ENCODE data around the gene FLAD1.
"Not testable (repeated sequence)": the region's sequence is repeated elsewhere in the genome, so short reads cannot be mapped to it uniquely, and the experiment has no call there.

Gene FLAD1

DNA sequence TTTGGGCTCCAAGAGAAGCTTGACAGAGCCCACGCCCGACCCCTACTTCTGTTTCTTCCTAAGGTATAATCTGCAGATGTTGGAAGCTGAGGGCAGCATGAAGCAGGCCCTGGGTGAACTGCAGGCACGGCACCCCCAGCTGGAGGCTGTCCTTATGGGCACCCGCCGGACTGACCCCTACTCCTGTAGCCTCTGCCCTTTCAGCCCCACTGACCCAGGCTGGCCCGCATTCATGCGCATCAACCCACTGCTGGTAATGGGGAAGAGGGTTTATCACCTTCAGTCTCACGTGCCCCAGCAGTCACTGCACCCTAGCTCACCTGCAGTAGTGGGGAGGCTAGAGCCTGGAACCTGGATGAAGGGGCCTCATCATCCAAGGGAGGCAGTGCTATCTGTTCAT, 7.1 kb downstream of the FLAD1 start:
- no peak for DNase-seq (ENCODE audit: low spot score)

DNA sequence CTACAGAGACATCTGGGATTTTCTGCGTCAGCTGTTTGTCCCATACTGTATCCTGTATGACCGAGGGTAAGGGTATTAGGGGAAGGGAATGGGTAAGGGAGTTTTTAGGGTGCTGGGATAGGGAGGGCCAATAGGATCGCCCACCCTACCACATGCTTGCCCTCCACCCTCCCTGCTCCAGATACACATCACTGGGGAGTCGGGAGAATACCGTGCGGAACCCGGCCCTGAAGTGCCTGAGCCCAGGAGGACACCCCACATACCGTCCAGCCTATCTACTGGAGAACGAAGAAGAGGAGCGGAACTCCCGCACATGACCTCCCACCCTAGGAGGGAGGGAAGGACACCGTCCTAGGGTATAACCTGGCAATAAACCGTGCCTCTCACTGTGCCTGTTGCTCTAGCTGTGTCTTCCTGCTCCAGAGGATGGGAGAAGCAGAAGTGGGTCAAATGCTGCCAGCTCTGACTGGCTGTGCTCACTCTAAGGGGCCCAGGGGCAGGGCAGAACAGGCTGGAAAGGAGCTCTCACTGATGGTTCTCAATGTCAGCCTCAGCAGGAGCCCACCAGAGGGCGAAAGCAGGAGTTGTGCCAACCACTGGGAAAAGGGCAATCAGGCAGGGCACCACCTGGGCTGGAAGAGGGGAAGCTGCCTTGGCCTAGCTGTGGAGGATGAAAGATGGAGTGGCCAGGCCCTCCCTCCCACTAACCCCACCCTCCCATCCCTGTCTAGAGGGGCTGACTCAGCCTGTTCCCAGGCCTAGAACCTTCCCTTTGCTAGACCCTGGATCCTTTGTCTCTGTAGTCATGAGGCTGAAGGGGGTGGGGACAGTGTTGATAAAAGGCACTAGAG, 9.8 kb downstream of the FLAD1 start:
- DNase-seq (ENCODE audit: low spot score) = no peak

DNA sequence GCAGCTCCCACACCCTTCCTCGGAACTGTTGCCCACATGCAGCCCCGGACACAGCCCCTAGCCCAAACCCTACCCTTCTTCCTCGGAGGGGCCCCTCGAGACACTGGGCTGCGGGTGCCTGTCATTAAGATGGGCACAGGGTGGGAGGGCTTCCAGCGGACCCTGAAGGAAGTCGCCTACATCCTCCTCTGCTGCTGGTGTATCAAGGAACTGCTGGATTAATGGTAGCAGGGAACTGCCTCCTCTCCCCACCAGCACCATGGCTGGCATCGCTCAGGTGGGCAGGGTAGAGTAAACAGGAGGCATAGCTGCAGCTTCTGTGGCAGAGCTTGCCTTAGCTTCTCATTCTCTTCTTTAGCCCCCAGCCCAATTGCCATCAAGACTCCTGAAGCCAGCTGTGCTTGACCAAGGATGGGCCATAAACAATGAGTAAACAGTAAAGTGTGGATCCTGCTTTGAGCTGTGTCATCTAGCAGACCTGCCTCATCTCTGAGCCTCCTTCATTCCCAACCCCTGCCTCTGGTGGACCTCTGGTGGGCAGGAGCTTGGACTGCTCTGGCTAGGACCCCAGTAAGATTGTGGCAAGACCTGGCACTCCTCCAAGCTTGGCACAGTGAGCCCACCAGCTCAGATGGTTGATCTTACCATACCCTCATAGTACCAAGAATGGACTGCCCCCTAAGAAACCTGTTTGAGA, 10.6 kb downstream of the FLAD1 start, which contains the start of gene LENEP:
LENEP (plus strand) TSS at position 15 of the 697 bp plus-strand sequence; CDS start at position 37, 22 bp downstream.
- DNase-seq (ENCODE audit: low spot score) = no peak

DNA sequence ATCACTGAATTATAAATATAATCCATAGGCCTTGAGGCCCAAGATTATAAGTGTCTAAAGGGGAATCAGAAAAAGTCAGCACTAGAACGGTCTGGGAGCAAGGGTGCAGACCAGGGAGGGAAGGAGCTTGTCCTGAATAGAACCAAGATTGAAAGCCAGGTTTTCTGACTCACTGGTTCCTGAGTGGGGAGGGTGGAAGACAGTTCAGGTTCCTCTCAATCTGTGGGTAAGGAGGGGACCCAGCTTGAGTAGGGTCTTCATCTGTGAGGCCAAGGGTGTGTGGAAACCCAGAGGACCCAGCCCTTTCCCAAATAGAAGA, 11.1 kb downstream of the FLAD1 start:
- no peak for DNase-seq (ENCODE audit: low spot score)

DNA sequence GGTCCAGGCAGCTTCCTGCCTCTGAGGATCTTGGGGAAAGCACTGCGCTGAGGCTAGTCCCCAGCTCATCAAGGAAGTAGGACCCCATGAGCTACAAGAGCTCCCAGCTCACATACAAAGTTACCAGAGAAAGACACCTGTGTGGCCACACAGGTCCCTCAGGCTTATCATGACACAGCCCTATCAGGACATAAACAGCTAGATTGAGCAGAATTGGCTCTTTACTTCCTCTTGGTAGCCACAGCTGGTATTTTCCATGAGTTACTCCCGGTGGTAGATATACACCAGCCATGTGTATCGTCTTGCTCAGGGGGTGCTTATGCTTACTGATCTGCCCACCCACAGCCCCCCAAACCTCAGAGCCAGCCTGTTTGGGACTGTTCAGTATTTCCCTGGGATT, 11.4 kb downstream of the FLAD1 start:
- DNase-seq (ENCODE audit: low spot score) = no peak

DNA sequence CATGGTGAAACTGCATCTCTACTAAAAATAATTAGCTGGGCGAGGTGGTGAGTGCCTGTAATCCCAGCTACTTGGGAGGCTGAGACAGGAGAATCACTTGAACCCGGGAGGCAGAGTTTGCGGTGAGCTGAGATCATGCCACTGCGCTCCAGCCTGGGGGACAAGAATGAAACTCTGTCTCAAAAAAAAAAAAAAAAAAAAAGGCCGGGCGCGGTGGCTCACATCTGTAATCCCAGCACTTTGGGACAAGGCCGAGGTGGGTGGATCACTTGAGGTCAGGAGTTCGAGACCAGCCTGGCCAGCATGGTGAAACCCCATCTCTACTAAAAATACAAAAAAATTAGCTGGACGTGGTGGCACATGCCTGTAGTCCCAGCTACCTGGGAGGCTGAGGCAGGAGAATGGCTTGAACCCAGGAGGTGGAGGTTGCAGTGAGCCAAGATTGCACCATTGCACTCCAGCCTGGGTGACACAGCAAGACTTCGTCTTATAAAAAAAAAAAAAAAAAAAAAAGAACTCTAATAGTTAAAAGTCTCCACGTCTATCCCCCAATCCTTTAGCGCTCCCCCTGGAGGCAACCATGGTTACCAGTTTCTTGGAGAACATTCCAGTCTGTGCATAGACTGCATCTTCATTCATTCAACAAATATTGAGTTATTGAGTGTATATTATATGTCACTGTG, 12.3 kb downstream of the FLAD1 start:
- not testable (repeated sequence) for DNase-seq (ENCODE audit: low spot score)

DNA sequence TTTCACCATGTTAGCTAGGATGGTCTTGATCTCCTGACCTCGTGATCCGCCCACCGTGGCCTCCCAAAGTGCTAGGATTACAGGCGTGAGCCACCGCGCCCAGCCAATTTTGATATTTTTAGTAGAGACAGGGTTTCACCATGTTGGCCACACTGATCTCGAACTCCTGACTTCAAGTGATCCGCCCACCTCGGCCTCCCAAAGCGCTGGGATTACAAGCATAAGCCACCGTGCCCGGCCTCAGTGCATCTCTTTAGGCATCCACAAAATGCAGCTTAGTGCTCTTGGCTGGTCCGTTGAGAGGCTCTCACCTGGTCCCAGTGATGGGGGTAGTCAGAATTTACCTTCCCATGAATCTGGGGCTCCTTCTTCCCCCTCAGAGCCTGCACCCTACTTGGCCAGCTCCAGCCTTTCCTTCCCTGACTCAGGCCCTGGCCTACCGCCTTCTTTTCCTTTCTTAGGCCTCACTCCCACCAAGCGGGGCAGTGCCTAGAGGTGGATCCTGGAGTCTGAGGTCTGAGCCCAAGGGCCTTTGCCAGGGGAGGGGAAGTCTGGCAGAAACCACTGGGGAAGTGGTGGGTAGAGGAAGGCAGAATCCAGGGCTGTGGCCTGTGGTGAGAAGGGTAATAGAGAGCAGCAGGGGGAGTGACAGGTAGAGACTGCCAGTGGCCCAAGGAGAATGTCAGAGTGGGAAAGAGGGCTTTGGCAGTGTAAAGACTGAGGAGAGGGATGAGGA, 14.0 kb downstream of the FLAD1 start:
- no peak for DNase-seq (ENCODE audit: low spot score)

DNA sequence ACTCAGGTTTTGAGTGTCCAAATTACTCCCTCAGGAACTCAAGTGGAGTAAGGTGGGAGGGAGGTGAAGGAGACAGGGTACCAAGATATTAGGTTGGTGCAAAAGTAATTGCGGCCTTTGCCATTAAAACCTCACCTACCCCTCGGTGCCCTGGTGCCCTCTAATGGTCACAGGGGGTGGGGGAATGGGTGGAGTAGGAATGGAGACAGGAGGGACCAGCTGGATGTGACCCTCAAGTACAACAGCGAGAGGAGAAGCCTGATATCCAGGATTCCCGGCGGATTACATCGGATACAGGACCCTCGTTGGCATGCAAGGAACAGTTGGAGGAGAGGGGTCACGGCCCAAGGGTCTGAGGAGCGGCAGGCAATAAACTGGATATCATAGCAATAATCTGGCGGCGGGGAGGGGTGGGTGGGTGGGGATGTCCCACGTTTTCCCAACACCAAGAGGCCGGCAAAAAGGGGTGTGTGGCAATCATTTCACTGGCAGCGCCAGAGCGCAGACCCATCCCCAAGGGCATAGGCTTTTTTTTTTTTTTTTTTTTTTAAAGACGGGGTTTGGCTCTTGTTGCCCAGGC, 15.1 kb downstream of the FLAD1 start:
- DNase-seq (ENCODE audit: low spot score) = no peak

DNA sequence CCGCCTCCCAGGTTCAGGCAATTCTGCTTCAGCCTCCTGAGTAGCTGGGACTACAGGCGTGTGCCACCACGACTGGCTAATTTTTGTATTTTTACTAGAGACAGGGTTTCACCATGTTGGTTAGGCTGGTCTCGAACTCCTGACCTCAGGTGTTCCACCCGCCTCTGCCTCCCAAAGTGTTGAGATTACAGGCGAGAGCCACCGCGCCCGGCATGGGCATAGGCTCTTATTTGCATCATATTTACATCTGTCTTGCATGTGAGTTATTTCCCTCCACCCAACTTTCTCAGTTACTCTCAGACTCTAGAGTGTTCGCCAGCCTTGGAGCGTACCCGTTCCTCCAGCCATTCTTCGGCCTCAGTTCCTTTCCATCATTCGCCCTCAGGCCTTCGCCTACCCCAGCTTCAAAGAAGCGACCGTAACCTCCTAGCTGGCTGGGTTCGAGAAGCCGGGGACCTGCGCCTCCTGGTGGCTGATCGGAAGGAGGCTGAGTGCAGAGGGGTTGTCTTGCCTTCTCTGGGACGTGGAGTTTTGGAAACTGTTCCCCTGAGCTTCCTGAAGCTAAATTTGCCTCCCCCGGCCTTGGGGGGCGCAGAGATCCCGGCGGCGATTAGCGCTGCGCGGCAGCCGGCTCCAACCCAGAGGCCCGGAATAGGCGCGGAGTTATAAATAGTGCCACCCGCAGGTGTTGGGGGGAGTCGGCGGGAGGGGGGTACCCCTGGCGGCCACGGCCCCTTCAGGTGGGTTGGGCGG, 15.8 kb downstream of the FLAD1 start:
- DNase-seq (ENCODE audit: low spot score) = peak; percentile 83

DNA sequence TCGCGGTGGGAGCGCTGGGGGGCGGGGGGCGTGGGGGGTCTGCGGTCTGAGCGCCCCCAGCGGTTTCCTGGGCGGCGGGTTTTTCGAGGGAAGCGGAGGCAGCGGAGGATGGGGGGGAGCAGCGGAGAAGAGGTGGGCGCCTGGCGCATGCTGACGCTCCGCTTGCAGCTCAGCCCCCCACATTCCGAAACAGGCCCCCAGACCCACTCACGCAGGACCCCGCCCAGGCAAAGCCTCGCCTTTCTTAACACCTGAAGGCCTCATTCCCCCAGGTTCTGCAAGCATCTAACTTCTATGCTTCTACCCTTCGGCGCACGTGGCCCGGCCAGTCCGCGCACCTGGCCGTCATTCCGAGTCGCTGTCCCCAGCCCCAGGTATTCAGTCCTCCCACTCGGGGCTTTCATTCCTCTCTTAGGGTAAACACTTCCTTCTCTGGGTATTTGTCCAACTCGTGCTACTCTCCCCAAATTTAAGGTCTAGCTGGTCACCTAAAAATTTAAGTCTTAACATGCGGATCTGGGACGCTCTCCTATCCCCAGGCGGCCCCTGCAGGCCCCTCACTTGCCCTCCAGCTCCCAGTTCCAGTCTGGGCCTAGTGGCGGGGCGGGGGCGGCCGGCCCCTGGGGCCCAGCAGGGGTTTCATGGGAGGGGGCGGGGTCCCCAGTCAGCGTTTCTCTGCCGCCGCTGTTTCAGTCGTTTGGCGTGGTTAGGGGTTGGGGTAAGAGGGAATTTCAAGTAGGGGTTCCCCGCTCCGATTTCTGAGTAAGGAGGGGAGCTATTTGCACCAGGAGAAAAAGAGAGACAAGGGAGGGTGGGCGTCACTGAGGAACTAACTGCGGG, 16.6 kb downstream of the FLAD1 start:
- DNase-seq (ENCODE audit: low spot score) = peak; percentile 79

DNA sequence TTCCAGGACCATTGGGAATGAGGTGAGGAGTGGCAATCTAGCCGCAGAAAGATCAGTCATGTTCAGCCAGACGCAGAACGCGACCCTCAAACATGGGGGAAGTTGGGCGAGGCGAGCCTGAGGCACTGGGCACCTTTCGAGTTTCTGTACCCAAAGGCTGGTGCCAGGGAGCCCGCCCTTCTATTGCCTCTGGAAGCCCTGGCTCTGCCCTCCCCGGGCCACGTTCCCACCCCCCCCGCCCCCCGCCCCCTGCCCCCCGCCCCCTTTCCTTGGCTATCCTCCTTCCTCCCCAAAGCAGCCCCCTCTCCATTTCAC, 17.2 kb downstream of the FLAD1 start:
- DNase-seq (ENCODE audit: low spot score) = peak; percentile 54

DNA sequence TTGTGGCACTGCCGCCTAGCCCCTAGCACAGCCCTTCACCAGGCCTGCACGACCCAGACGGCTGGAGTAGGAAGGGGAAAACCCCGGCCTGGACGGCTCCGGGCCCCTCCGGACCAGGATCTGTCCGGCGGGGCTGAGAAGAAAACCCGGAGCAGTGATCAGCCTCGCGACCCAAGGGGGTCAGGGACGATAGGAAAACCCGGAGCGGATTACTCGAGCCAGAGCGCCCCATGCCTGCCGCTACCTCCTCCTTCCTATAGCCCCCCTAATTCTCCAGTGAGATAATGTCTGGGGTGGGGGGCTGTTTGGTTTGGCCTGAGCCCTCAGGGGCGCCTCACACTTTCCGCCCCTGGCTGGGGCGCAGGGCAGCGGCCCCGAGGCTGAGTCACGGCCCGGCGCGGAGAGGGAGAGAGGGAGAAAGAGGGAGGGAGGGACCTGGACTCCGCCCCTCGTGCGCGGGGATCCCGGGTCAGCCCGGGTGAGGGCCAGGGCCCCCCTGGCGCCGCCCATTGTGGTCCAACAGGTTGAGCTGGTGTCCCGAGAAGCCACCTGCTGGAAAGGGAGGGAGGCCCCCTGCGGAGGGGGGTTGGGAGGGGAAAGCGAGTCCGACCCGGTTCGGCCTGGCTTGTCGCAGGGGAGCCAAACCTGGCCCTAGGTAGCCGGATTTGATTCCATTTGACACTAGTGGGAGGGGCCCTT, 17.7 kb downstream of the FLAD1 start:
- DNase-seq (ENCODE audit: low spot score) = peak; percentile 97

DNA sequence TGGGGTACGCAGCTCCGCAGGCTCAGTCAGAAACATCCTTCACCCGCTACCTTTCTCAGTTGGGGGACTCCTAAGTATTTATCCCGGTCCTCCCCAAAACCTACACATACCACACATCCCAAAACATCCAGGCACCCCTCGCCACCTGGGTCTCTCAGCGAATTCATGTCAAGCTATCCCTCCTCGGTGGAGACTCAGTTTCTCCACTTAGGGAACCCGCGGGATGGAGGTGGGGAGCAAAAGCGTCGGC, 18.2 kb downstream of the FLAD1 start:
- DNase-seq (ENCODE audit: low spot score) = peak; percentile 50

DNA sequence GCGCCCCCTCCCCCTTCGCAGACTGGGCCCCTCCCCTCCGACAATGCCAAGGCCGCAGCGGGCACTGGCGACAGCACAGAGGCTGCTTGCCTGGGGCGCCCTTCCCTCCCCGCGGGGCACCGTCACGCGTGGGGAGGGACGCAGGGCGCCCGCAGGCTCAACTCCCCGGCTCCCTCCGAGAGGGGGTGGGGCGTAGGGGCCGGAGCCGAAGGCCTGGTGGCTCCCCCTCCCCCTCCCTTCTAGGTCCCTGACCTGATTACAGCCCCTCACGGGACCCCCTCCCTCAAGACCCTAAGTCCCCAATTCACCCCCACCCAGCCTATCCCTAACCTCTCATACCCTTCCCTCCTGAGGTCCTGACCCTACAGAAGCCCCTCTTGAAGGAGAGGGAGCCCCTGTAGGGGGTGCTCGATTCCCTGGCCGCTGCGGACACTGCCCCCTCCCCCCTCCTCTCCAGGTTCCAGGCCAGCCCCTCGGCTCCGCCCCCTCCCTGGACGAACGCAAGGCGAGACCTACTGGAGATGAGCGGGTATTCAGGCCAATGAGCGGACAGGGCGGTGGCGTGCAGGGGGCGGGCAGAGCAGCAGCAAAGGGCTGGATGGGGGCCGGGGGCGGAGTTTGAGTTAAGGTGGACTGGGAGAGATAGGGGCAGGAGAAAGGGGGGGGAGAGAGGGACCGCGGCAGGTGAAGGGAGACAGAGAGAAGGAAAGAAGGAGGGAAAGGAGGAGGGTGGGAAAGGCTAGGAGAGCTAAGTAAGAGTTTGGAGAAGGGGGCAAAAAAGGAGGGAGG, 18.7 kb downstream of the FLAD1 start:
- DNase-seq (ENCODE audit: low spot score) = peak; percentile 99

DNA sequence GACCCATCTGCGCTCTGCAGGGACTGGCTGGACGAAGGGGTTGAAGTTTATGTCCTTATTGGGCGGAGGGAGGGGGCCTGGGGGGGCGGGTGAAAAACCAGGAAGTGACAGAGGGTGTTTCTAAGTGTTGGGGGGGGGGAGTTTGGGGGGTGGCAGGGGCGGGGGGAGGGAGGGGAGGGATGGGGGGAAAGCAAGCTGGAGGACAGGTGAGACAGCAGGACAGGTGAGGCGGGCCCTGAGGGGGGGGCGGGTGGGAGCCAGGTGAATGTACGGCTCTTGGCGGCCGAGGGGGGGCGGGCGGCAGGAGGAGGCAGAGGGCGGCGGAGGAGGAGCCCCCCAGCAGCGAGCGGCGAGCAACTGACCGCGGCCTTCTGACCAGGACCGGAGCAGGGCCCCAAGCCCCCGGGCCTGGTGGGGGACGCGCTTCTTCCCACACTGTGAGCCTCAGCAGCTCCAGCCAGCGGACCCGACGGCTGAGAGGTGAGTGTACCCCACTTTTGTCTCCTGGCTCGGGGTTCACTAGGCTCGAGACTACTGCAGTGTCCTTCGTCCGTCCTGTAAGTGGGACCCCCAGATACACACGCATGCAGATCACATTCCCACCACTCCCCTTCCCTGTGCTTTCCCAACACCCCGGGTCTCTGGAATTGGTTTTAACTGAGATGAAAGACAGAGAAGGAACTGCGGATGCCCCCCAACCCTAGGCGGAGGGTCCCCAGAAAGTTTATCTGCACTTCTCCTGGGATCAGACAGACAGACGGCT, 19.5 kb downstream of the FLAD1 start, which contains the start of gene ZBTB7B:
ZBTB7B (plus strand) TSS at position 339 of the 763 bp plus-strand sequence. CDS start 11,859 bp downstream, outside the sequence.
- peak; percentile 71 for DNase-seq (ENCODE audit: low spot score)

DNA sequence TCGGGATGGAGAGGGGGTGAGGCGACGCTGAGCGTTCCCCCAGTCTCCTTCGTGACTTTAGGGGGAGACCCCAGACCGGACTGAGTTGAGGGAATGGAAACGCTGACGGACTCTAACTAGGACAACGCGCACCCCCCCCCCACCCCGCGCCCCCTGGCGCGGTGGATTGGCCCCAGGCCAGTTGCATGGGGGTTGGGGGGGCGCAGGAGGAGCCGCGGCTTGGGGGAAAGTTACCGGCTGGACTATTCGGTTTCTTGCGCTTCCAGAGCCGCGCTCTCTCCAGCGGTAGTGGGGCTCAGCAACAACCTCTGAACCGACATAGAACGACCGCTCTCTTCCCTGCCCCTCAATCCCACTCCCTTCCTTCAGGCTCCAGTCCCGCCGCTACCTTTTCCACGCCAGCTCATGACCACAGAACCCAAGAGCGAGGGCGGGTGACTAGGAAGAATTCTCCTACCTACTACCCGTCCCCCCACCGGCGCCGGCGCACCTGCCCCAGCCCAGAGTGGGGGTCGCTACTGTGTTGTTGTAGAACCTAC, 20.2 kb downstream of the FLAD1 start:
- no peak for DNase-seq (ENCODE audit: low spot score)

DNA sequence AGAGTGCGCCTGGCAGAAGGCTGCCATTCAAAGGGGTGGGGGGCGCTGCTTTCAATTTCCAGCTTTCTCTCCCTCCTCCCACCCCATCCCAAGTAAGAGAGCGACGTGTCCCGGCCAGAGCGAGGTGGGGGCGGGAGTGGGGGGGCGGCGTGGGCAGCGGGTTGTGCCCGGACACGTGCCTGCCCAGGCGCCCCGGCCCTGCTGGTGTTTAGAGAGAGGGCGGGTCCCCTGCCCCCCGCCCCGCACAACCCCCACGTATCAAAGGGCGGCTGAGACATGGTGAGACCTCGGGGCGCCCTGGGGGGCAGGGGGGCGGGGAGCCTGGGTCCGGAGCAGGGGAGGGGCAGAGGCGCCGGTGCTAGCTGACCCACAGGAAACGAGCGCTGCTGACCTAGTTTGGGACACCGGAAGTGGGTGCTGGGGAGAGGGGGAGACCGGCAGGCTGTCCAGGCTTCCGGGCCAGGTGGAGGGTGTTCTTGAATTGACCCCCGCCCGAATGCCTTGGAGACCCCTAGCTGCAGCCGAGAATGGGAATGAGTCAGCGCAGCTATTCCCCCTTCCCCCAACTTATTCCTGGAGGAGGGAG, 20.7 kb downstream of the FLAD1 start:
- peak; percentile 79 for DNase-seq (ENCODE audit: low spot score)

Data from HuH-7 (cell line).